Measurements from ENCODE around the gene LIMCH1. TPM values are rescaled to one million over a fixed set of nuclear protein-coding genes. Genes with fewer than 3 reads are reported as not detected.
A peak's percentile ranks its signal among the peaks of the same experiment; 100 is the strongest.

The LIMCH1 gene
- total RNA-seq, 1 donor from 2014 or later = 9.8 TPM

- no peak overlapping the region for H3K27ac Mint-ChIP-seq
- H3K9me3 Mint-ChIP-seq = no peaks in the 10 kb centered on the region
- Histone ChIP-seq H3K9me3 (ENCODE audit: low read depth) (no peaks in the 10 kb centered on the region), H3K36me3 (no peaks in the 10 kb centered on the region), H3K4me2 (peak overlapping the region; percentile 64), H3K27me3 (peaks cover 17% of the 10 kb centered on the region), H3F3A (ENCODE audit: low read depth) (peaks cover 18% of the 10 kb centered on the region), H3K79me2 (ENCODE audit: low read depth) (no peaks in the 10 kb centered on the region), H3K9ac (no peak overlapping the region), H3K4me1 (peaks cover 21% of the 10 kb centered on the region), H2AFZ (replicated peaks) (peak overlapping the region; percentile 43), H3K4me3 (no peak overlapping the region), H4K20me1 (ENCODE audit: low read depth) (no peaks in the 10 kb centered on the region), H3K27ac (no peak overlapping the region)
- H3K4me1 Mint-ChIP-seq = peaks cover 38% of the 10 kb centered on the region
- no peaks in the 10 kb centered on the region for H3K36me3 Mint-ChIP-seq
- H3K4me3 Mint-ChIP-seq = peak overlapping the region; percentile 80
- TF ChIP-seq EZH2 (IDR thresholded peaks at IDR 0.05) = no peak
- TF ChIP-seq CTCF (IDR thresholded peaks at IDR 0.05) = no peak
- TF ChIP-seq EZH2phosphoT487 (IDR thresholded peaks at IDR 0.05) = no peak
- DNase-seq (ENCODE audit: low spot score) = no peak
- H3K27me3 Mint-ChIP-seq (ENCODE audit: insufficient read depth, low read depth) = peaks cover 4% of the 10 kb centered on the region
These were observed 75.9 kb downstream of the LIMCH1 start for GRCh38 chr4:41613821-41614220.

DNA sequence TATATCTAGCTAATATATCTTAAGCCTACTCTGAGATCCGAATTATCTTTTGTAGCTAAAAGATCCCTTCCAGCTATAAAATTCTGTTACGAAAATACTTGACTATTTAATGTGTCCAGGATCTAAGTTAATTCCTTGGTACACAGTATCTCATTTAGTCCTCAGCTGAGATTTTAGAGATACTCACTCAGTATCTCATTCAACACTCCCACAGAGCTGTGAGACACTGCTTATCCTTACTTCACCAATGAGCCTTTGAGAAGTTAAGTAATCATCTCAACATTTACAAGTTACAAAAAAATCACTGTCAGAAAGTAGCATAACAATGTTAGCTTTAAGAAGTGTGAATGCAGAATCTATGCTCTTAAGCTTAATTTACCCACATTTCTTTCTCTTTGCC is 76.6 kb downstream of the LIMCH1 start:
- Mint-ChIP-seq H3K4me3 (no peak overlapping the region), H3K36me3 (no peaks in the 10 kb centered on the region), H3K27me3 (ENCODE audit: insufficient read depth, low read depth) (peaks cover 4% of the 10 kb centered on the region), H3K9me3 (no peaks in the 10 kb centered on the region), H3K27ac (no peak overlapping the region), H3K4me1 (peaks cover 42% of the 10 kb centered on the region)
- Histone ChIP-seq H2AFZ (replicated peaks) (no peak overlapping the region), H3K9ac (no peak overlapping the region), H3K4me1 (peaks cover 27% of the 10 kb centered on the region), H3K36me3 (no peaks in the 10 kb centered on the region), H3F3A (ENCODE audit: low read depth) (peaks cover 24% of the 10 kb centered on the region), H3K27ac (no peak overlapping the region), H3K9me3 (ENCODE audit: low read depth) (no peaks in the 10 kb centered on the region), H3K4me2 (no peak overlapping the region), H3K27me3 (peaks cover 17% of the 10 kb centered on the region), H3K4me3 (no peak overlapping the region), H3K79me2 (ENCODE audit: low read depth) (no peaks in the 10 kb centered on the region), H4K20me1 (ENCODE audit: low read depth) (no peaks in the 10 kb centered on the region)
- no peak for DNase-seq (ENCODE audit: low spot score)
- no peak for TF ChIP-seq EZH2 (IDR thresholded peaks at IDR 0.05)
- no peak for TF ChIP-seq EZH2phosphoT487 (IDR thresholded peaks at IDR 0.05)
- no peak for TF ChIP-seq CTCF (IDR thresholded peaks at IDR 0.05)

DNA sequence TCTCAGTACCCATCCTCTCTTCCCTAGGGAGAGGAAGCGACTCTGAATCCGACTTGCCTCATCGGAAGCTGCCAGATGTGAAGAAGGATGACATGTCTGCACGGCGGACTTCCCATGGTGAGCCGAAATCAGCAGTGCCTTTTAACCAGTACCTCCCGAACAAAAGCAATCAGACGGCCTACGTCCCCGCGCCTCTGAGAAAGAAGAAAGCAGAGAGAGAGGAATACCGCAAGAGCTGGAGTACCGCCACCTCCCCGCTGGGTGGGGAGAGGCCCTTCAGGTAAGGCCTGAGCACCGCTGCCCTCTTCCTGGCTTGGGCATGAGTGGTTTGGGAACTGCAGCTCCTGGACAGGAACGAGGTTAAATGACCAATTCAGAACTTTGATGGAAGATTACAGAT is 81.2 kb downstream of the LIMCH1 start:
- H3K9me3 Mint-ChIP-seq = no peaks in the 10 kb centered on the region
- peaks cover 39% of the 10 kb centered on the region for H3K4me1 Mint-ChIP-seq
- H3K27ac Mint-ChIP-seq = no peak overlapping the region

More for the DNA sequence above, 81.2 kb downstream of the LIMCH1 start:
- Histone ChIP-seq H3K36me3 (no peaks in the 10 kb centered on the region), H3K27me3 (peaks cover 3% of the 10 kb centered on the region), H2AFZ (replicated peaks) (peak overlapping the region; percentile 30), H3K27ac (no peak overlapping the region), H3K4me3 (no peak overlapping the region), H3K9ac (no peak overlapping the region), H3K4me1 (peaks cover 26% of the 10 kb centered on the region), H3K9me3 (ENCODE audit: low read depth) (no peaks in the 10 kb centered on the region), H3F3A (ENCODE audit: low read depth) (peaks cover 22% of the 10 kb centered on the region), H3K4me2 (peak overlapping the region; percentile 42), H4K20me1 (ENCODE audit: low read depth) (no peaks in the 10 kb centered on the region), H3K79me2 (ENCODE audit: low read depth) (no peaks in the 10 kb centered on the region)
- Mint-ChIP-seq H3K4me3 (no peak overlapping the region), H3K36me3 (no peaks in the 10 kb centered on the region), H3K27me3 (ENCODE audit: insufficient read depth, low read depth) (no peaks in the 10 kb centered on the region)
- peak; percentile 67 for DNase-seq (ENCODE audit: low spot score)
- TF ChIP-seq EZH2phosphoT487 (IDR thresholded peaks at IDR 0.05) = no peak
- TF ChIP-seq CTCF (IDR thresholded peaks at IDR 0.05) = peak; percentile 11
